DOHH2 (cell line): Measurements from ENCODE around the gene R3HDM2.

Source experiments
- H3F3A ChIP-seq: fragments of 200-600 bp; sonication (generic), shearing (Covaris generic); 2 replicates; pipeline ENCODE4 v1.6.0; 2016; ENCODE audit warnings: antibody characterized with exemption, mild to moderate bottlenecking; ENCODE audit not compliant: control insufficient read depth, insufficient read depth
- H3K27ac ChIP-seq: fragments of 200-600 bp; sonication (generic); 2 replicates; pipeline ENCODE4 v1.5.1; 2014; ENCODE audit warnings: low read depth, mild to moderate bottlenecking, low read length, moderate library complexity
- H3K27me3 ChIP-seq: fragments of 200-600 bp; sonication (generic); 2 replicates; pipeline ENCODE4 v1.6.1; 2014; ENCODE audit warnings: mild to moderate bottlenecking, low read length, mixed read lengths; ENCODE audit not compliant: control insufficient read depth
- H3K36me3 ChIP-seq: fragments of 200-600 bp; sonication (generic); 2 replicates; pipeline ENCODE4 v1.6.1; 2014; ENCODE audit warnings: mild to moderate bottlenecking, low read length, moderate library complexity, mixed read lengths; ENCODE audit not compliant: control insufficient read depth
- H3K4me1 ChIP-seq: fragments of 200-600 bp; sonication (generic); 2 replicates; pipeline ENCODE4 v1.6.1; 2014; ENCODE audit warnings: mild to moderate bottlenecking, low read length, mixed read lengths; ENCODE audit not compliant: control insufficient read depth
- H3K4me2 ChIP-seq: fragments of 200-600 bp; sonication (generic); 2 replicates; pipeline ENCODE4 v1.6.0; 2014; ENCODE audit warnings: mild to moderate bottlenecking, low read length, moderate library complexity
- H3K4me3 ChIP-seq: fragments of 200-600 bp; sonication (generic); 2 replicates; pipeline ENCODE4 v1.5.1; 2014; ENCODE audit warnings: mild to moderate bottlenecking, low read length, mixed read lengths
- H3K79me2 ChIP-seq: fragments of 200-600 bp; sonication (generic); 2 replicates; pipeline ENCODE4 v1.6.1; 2014; ENCODE audit warnings: mild to moderate bottlenecking, low read length, mixed read lengths; ENCODE audit not compliant: control insufficient read depth
- H3K9me2 ChIP-seq: fragments of 200-600 bp; sonication (generic); replicated peaks from 2 replicates; pipeline ENCODE4 v1.6.1; 2014; ENCODE audit warnings: mild to moderate bottlenecking, low read length, mixed read lengths; ENCODE audit not compliant: control insufficient read depth
- H3K9me3 ChIP-seq: fragments of 200-600 bp; sonication (generic); 2 replicates; pipeline ENCODE4 v1.6.1; 2014; ENCODE audit warnings: antibody characterized with exemption, low read length, mixed read lengths; ENCODE audit not compliant: control insufficient read depth, insufficient read depth
- H4K20me1 ChIP-seq: fragments of 200-600 bp; sonication (generic); 2 replicates; pipeline ENCODE4 v1.6.0; 2014; ENCODE audit warnings: low read depth, mild to moderate bottlenecking, antibody characterized with exemption, low read length, moderate library complexity; ENCODE audit not compliant: control insufficient read depth, insufficient read depth
- CTCF ChIP-seq: fragments of 200-600 bp; sonication (generic); IDR thresholded peaks from one replicate; pipeline ENCODE4 v1.5.1; 2014; ENCODE audit warnings: antibody characterized with exemption, mild to moderate bottlenecking, low read depth, low read length; ENCODE audit not compliant: poor library complexity, severe bottlenecking
- EZH2phosphoT487 ChIP-seq: fragments of 200-600 bp; sonication (generic); IDR thresholded peaks from 2 replicates; pipeline ENCODE4 v1.6.1; 2017; ENCODE audit warnings: borderline replicate concordance, mild to moderate bottlenecking, antibody characterized with exemption, low read length, moderate library complexity, mixed read lengths

Gene R3HDM2

DNA sequence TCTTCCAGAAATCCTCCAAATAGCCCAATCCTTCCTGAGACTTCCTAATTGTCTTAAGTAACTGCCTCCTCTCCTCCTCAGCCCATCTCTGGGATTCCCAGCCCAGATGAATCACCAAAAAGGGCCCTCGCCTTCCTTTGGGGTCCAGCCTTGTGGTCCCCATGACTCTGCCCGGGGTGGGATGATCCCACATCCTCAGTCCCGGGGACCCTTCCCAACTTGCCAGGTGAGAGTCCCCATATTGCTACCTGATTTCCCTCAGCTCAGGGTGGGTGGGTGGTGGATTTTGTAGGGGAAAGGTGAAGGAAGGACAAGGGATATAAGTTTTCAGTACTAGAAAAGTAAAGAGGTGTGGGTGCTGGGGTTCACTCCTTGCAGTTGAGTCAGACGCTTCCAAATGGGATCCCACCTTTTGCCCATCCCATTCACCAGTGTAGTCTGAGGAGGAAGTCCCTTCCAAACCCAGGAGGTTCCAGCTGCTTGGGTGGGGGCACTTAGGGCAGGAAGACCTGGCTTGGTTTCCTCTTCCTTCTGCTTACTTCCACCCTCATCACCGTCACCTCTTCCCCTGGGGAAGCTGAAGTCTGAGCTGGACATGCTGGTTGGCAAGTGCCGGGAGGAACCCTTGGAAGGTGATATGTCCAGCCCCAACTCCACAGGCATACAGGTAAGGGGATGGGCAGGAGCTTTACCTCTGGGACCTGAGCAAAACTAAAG is 34.3 kb upstream of the R3HDM2 start:
- H3F3A ChIP-seq = peaks cover 12% of the 10 kb centered on the region; the same call in 1 of the 2 replicates
- H3K9me3 ChIP-seq = no peaks in the 10 kb centered on the region
- no peaks in the 10 kb centered on the region for H4K20me1 ChIP-seq
- H3K36me3 ChIP-seq = peaks cover 3% of the 10 kb centered on the region; the same call in 1 of the 2 replicates
- no peak for TF ChIP-seq CTCF
- no peak for TF ChIP-seq EZH2phosphoT487
- H3K4me2 ChIP-seq = no peak overlapping the region
- no peaks in the 10 kb centered on the region for H3K79me2 ChIP-seq
- H3K27me3 ChIP-seq = peaks cover 5% of the 10 kb centered on the region; the same call in 1 of the 2 replicates
- no peaks in the 10 kb centered on the region for H3K9me2 ChIP-seq
- peaks cover 38% of the 10 kb centered on the region for H3K4me1 ChIP-seq
- no peak overlapping the region for H3K27ac ChIP-seq
- H3K4me3 ChIP-seq = no peak overlapping the region

- no peak overlapping the region for H3K4me3 ChIP-seq
- peaks cover 5% of the 10 kb centered on the region; the same call in 1 of the 2 replicates for H3K27me3 ChIP-seq
- H3K79me2 ChIP-seq = no peaks in the 10 kb centered on the region
- TF ChIP-seq EZH2phosphoT487 (no peak), CTCF (no peak)
- H3K27ac ChIP-seq = no peak overlapping the region
- H3K9me2 ChIP-seq = no peaks in the 10 kb centered on the region
- H3K36me3 ChIP-seq = peaks cover 3% of the 10 kb centered on the region; the same call in 1 of the 2 replicates
- H4K20me1 ChIP-seq = no peaks in the 10 kb centered on the region
- peaks cover 39% of the 10 kb centered on the region for H3K4me1 ChIP-seq
- H3F3A ChIP-seq = peaks cover 13% of the 10 kb centered on the region; the same call in 1 of the 2 replicates
- H3K9me3 ChIP-seq = no peaks in the 10 kb centered on the region
- no peak overlapping the region for H3K4me2 ChIP-seq
Observed at GRCh38 chr12:57464569-57464968, 33.7 kb upstream of the R3HDM2 start.

DNA sequence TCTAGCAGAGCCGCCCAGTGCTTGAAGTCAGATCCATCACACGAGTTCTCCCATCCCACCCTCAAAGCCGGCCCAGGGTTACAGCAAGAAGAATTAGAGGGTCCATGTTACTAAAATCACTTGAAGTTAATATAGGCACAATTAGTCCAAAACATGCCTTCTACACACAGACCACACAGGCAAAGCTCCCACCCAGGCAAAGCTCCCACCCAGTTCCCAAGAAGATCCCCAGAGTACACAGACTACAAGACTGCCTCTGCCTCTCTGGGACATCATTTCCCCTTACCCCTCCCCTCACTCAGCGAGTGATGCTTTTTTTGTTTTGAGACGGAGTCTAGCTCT is 32.0 kb upstream of the R3HDM2 start:
- Histone ChIP-seq H3K4me3 (peak overlapping the region; percentile 83), H3K27me3 (peaks cover 5% of the 10 kb centered on the region; the same call in 1 of the 2 replicates), H3K36me3 (no peaks in the 10 kb centered on the region), H3K27ac (no peak overlapping the region), H3F3A (peaks cover 17% of the 10 kb centered on the region; the same call in 1 of the 2 replicates), H3K79me2 (no peaks in the 10 kb centered on the region), H3K9me3 (no peaks in the 10 kb centered on the region), H4K20me1 (no peaks in the 10 kb centered on the region), H3K4me1 (peaks cover 44% of the 10 kb centered on the region), H3K4me2 (peak overlapping the region; percentile 92), H3K9me2 (no peaks in the 10 kb centered on the region)
- TF ChIP-seq EZH2phosphoT487 (no peak), CTCF (no peak)
